Left lung (tissue), 10 donors: ENCODE data around the gene PCSK5. TPM values are rescaled to one million over a fixed set of nuclear protein-coding genes. Genes with fewer than 3 reads are reported as not detected.

Source experiments
- ATAC-seq: fragments of 200-7000 bp; cut with Tn5 transposase; one replicate; pipeline ENCODE4 v1.9.1; 2020; ENCODE audit warnings: moderate library complexity
- DNase-seq, 4 donors: peaks; one replicate each; pipeline ENCODE4 v3.0.0-alpha.2; 2013 to 2020
- H3K27ac ChIP-seq, 2 donors: fragments of 200-600 bp; sonication (generic) in 1 of 2; one replicate each; pipeline versions ENCODE4 v1.5.0 to v1.8.0; 2020 to 2021
- H3K27me3 ChIP-seq, 2 donors: fragments of 200-600 bp; sonication (generic) in 1 of 2; one replicate each; pipeline versions ENCODE4 v1.5.0 to v1.8.0; 2020 to 2021
- H3K36me3 ChIP-seq, 2 donors: fragments of 200-600 bp; sonication (generic) in 1 of 2; one replicate each; pipeline versions ENCODE4 v1.5.0 to v1.8.0; 2020 to 2021
- H3K4me1 ChIP-seq, 2 donors: fragments of 200-600 bp; one replicate each; pipeline ENCODE4 v1.8.0; 2021
- H3K4me3 ChIP-seq, 2 donors: fragments of 200-600 bp; sonication (generic) in 1 of 2; one replicate each; pipeline versions ENCODE4 v1.5.0 to v1.8.0; 2020 to 2021; ENCODE audit warnings: mild to moderate bottlenecking in 1 of 2
- H3K9me3 ChIP-seq, 2 donors: fragments of 200-600 bp; sonication (generic) in 1 of 2; one replicate each; pipeline versions ENCODE4 v1.5.0 to v1.8.0; 2020 to 2021
- CTCF ChIP-seq, 2 donors: fragments of 200-600 bp; sonication (generic) in 1 of 2; IDR thresholded peaks; one replicate each; pipeline versions ENCODE4 v1.5.0 to v1.8.0; 2021; ENCODE audit warnings: antibody characterized with exemption in 2 of 2
- intact Hi-C, 2 donors: fragments of 100-400 bp; cut with DNase I; formaldehyde crosslinking; loops; one replicate each; pipeline versions ENCODE4 v1.11.2 to v1.14.2; 2022
- polyA plus RNA-seq, 6 donors: library from polyadenylated mRNA; unstranded; fragments of 120-200 nt; gene quantifications; one replicate each; pipeline ENCODE4 v1.2.1, GENCODE V29; 2013; ENCODE audit not compliant: insufficient read length in 6 of 6
- total RNA-seq, 2 donors: library from RNA; stranded (reverse); fragmentation: NEBNext Ultra II Directional; extraction: Animal tissue kit (Norgen Biotek cat#: 25700); gene quantifications; one replicate each; pipeline ENCODE4 v1.2.1, GENCODE V29; 2021
- donor health status: DM: no; HTN: yes; CAD: no.
- donor health status: DM: no; HTN: no; CAD: no.

PCSK5 gene
- total and polyA plus RNA-seq, 8 donors, result 6.8 to 20.3 (median 11.3) TPM

GRCh38 chr9:75990156-75990555 lies 99.7 kb downstream of the PCSK5 start:
- no peak overlapping the region for H3K27ac ChIP-seq

DNA sequence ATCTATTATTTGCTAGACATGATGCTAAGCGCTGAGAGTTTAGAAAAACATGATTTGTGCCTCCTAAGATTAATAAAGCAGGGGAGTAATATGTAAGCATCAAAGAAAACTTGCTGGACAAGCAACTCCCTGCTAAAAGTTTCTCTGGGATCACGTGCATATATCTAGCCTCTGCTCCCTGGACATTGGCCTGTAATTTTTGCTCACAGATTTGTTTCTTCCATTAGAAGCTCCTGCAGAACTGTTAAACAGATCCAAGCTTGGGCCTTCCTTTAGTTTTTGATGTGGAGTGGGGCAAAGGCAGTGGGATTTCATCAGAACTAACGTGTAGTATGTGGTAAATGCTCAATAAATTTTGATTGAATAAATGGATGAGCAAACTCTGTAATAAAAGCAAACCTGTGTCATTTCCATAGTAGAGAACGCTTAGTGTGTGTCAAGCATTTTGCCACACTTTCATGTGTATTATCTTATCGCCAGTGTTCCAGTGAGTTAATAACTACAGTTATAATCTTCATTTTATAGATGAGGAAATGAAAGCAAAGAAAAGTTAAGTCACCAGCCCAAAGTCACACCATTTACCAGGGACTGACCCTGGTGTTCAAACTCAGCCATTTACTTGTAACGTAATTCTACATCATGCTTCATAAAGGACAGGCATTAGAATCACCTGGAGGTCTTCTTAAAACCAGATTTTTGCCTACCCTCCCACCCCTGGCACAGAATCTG lies 100.3 kb downstream of the PCSK5 start:
- ATAC-seq (no peak), DNase-seq (no peak)
- no peaks in the 10 kb centered on the region for H3K9me3 ChIP-seq
- no peaks in the 10 kb centered on the region for H3K4me1 ChIP-seq
- TF ChIP-seq CTCF (IDR thresholded peaks at IDR 0.05), result no peak
- no peak overlapping the region for H3K27ac ChIP-seq
- intact Hi-C loops, result no loop called here
- H3K27me3 ChIP-seq, result no peaks in the 10 kb centered on the region
- H3K4me3 ChIP-seq, result no peak overlapping the region
- no peaks in the 10 kb centered on the region for H3K36me3 ChIP-seq

More at GRCh38 chr9:75990156-75990555, 99.7 kb downstream of the PCSK5 start:
- DNase-seq, result no peak
- Histone ChIP-seq H3K4me1 (no peaks in the 10 kb centered on the region), H3K4me3 (no peak overlapping the region), H3K36me3 (no peaks in the 10 kb centered on the region), H3K27me3 (no peaks in the 10 kb centered on the region), H3K9me3 (no peaks in the 10 kb centered on the region)
- ATAC-seq, result no peak
- no peak for TF ChIP-seq CTCF (IDR thresholded peaks at IDR 0.05)
- intact Hi-C loops, result no loop called here

GRCh38 chr9:75992482-75993206 lies 102.2 kb downstream of the PCSK5 start:
- no peak overlapping the region for H3K27ac ChIP-seq
- no peaks in the 10 kb centered on the region for H3K9me3 ChIP-seq
- DNase-seq (no peak), ATAC-seq (no peak)
- H3K27me3 ChIP-seq, result no peaks in the 10 kb centered on the region
- peaks cover 0 to 4% of the 10 kb centered on the region in 2 donors for H3K4me1 ChIP-seq
- intact Hi-C loops, result no loop called here
- TF ChIP-seq CTCF (IDR thresholded peaks at IDR 0.05), result no peak
- H3K4me3 ChIP-seq, result no peak overlapping the region
- no peaks in the 10 kb centered on the region for H3K36me3 ChIP-seq

DNA sequence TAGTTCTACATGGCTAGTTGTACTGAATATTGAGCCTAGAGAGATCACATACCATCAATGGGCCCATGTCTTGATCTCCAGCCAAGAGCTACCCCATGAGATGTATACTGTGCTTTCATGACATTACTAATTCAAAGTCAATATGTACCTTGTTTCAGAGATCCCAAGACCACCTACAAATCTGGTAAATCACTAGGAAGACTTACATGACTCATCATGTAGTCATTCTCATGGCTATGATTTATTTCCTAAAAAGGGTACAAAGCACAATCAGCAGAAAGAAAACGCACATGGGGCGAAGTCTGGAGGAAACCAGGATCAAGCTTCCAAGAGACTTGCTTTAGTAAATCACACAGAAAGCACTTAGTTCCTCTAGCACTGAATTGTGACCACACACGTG lies 103.0 kb downstream of the PCSK5 start:
- H3K4me3 ChIP-seq, result no peak overlapping the region
- H3K27me3 ChIP-seq, result no peaks in the 10 kb centered on the region
- H3K27ac ChIP-seq, result no peak overlapping the region
- DNase-seq, result no peak
- no peaks in the 10 kb centered on the region for H3K9me3 ChIP-seq
- H3K4me1 ChIP-seq, result peaks cover 0 to 9% of the 10 kb centered on the region in 2 donors
- intact Hi-C loops, result no loop called here
- TF ChIP-seq CTCF (IDR thresholded peaks at IDR 0.05), result no peak
- H3K36me3 ChIP-seq, result no peaks in the 10 kb centered on the region
- no peak for ATAC-seq

GRCh38 chr9:75995066-75995465 lies 104.6 kb downstream of the PCSK5 start:
- no peak overlapping the region for H3K27ac ChIP-seq

More at GRCh38 chr9:75995066-75995465, 104.6 kb downstream of the PCSK5 start:
- peaks cover 0 to 9% of the 10 kb centered on the region in 2 donors for H3K4me1 ChIP-seq
- no peaks in the 10 kb centered on the region for H3K36me3 ChIP-seq
- no peaks in the 10 kb centered on the region for H3K9me3 ChIP-seq
- no peak for DNase-seq
- no peaks in the 10 kb centered on the region for H3K27me3 ChIP-seq
- no peak for ATAC-seq
- no peak overlapping the region for H3K4me3 ChIP-seq
- intact Hi-C loops, result no loop called here
- TF ChIP-seq CTCF (IDR thresholded peaks at IDR 0.05), result no peak
